Loucy (cell line): ENCODE measurements around the gene TRAF4.
"Not testable (repeated sequence)": the region's sequence is repeated elsewhere in the genome, so short reads cannot be mapped to it uniquely, and the experiment has no call there.

ENCODE experiments used
- CTCF ChIP-seq: fragments of 200-600 bp; sonication (generic); conservative IDR thresholded peaks from 2 replicates; pipeline ENCODE4 v1.5.1; 2014; ENCODE audit warnings: mild to moderate bottlenecking, antibody characterized with exemption, low read length
- EZH2phosphoT487 ChIP-seq: fragments of 200-600 bp; IDR thresholded peaks from 2 replicates; pipeline ENCODE4 v1.6.1; 2018; ENCODE audit warnings: antibody characterized with exemption, mild to moderate bottlenecking, moderate library complexity, borderline replicate concordance

GRCh38 chr17:28779601-28780000 lies 35.8 kb downstream of the TRAF4 start:
- not testable (repeated sequence) for TF ChIP-seq CTCF, EZH2phosphoT487
